BLaER1 treated with 17β-estradiol and CSF1 and Interleukin-3, amounts not matched to agents 10 nM and 100 nM (cell line): Measurements from ENCODE around the gene SLC35F4.

ENCODE experiments used
- H3K27ac ChIP-seq, 11 experiments: shearing (Covaris generic); formaldehyde crosslinking; 2 replicates each; pipeline ENCODE4 v1.8.1; 2022
- H3K27me3 ChIP-seq, 11 experiments: shearing (Covaris generic); formaldehyde crosslinking; 2 replicates each; pipeline ENCODE4 v1.8.1; 2022
- H3K36me3 ChIP-seq, 11 experiments: shearing (Covaris generic); formaldehyde crosslinking; 2 replicates each; pipeline ENCODE4 v1.8.1; 2022
- H3K4me1 ChIP-seq, 10 experiments: shearing (Covaris generic); formaldehyde crosslinking; 2 replicates each; pipeline ENCODE4 v1.8.1; 2022
- H3K4me2 ChIP-seq, 11 experiments: shearing (Covaris generic); formaldehyde crosslinking; 2 replicates each; pipeline ENCODE4 v1.8.1; 2022
- H3K4me3 ChIP-seq, 10 experiments: shearing (Covaris generic); formaldehyde crosslinking; 2 replicates each; pipeline ENCODE4 v1.8.1; 2022
- H3K9ac ChIP-seq, 11 experiments: shearing (Covaris generic); formaldehyde crosslinking; 2 replicates each; pipeline ENCODE4 v1.8.1; 2022
- H3K9me3 ChIP-seq, 11 experiments: shearing (Covaris generic); formaldehyde crosslinking; replicated peaks in 1 of 11; 2 replicates each; pipeline ENCODE4 v1.8.1; 2022
- H4K20me1 ChIP-seq, 11 experiments: shearing (Covaris generic); formaldehyde crosslinking; 2 replicates each; pipeline ENCODE4 v1.8.1; 2022
- Cebpa-rat ChIP-seq, 11 experiments: shearing (Covaris generic); IDR thresholded peaks; 2 replicates each; pipeline ENCODE4 v1.8.1; 2022

SLC35F4 gene

GRCh38 chr14:57583396-57583795 lies 282.5 kb downstream of the SLC35F4 start:
- H3K4me3 ChIP-seq = no peak overlapping the region
- no peak overlapping the region for H3K9ac ChIP-seq
- H3K9me3 ChIP-seq = peaks cover 0 to 13% (median 4%) of the 10 kb centered on the region in 11 experiments; a peak in 8 of 22 replicates
- H3K4me1 ChIP-seq = peaks cover 0 to 7% (median 2%) of the 10 kb centered on the region in 10 experiments; a peak in 7 of 20 replicates
- TF ChIP-seq Cebpa-rat (IDR thresholded peaks at IDR 0.05) = no peak
- no peak overlapping the region for H3K4me2 ChIP-seq
- H3K27me3 ChIP-seq = no peaks in the 10 kb centered on the region
- H4K20me1 ChIP-seq = no peaks in the 10 kb centered on the region
- no peak overlapping the region for H3K27ac ChIP-seq
- no peaks in the 10 kb centered on the region for H3K36me3 ChIP-seq

- no peak for TF ChIP-seq Cebpa-rat (IDR thresholded peaks at IDR 0.05)
These were observed 283.1 kb downstream of the SLC35F4 start for GRCh38 chr14:57582746-57583145.

GRCh38 chr14:57578801-57579200 lies 287.1 kb downstream of the SLC35F4 start:
- no peak for TF ChIP-seq Cebpa-rat (IDR thresholded peaks at IDR 0.05)
- H3K36me3 ChIP-seq = no peaks in the 10 kb centered on the region
- no peak overlapping the region for H3K9ac ChIP-seq
- H3K9me3 ChIP-seq = no peaks in the 10 kb centered on the region
- no peak overlapping the region for H3K4me3 ChIP-seq
- H3K4me2 ChIP-seq = peak overlapping the region in 4 of 11 experiments; percentile 15 to 55 (median 42); a peak in 3 of 22 replicates
- H3K4me1 ChIP-seq = peaks cover 0 to 10% (median 5%) of the 10 kb centered on the region in 10 experiments; a peak in 7 of 20 replicates
- no peak overlapping the region for H3K27ac ChIP-seq
- no peaks in the 10 kb centered on the region for H3K27me3 ChIP-seq
- H4K20me1 ChIP-seq = no peaks in the 10 kb centered on the region

More at GRCh38 chr14:57582746-57583145, 283.1 kb downstream of the SLC35F4 start:
- Histone ChIP-seq H3K4me2 (no peak overlapping the region), H3K36me3 (no peaks in the 10 kb centered on the region), H3K9me3 (peaks cover 0 to 13% (median 4%) of the 10 kb centered on the region in 11 experiments; a peak in 8 of 22 replicates), H4K20me1 (no peaks in the 10 kb centered on the region), H3K4me1 (peaks cover 0 to 10% (median 5%) of the 10 kb centered on the region in 10 experiments; a peak in 7 of 20 replicates), H3K27ac (no peak overlapping the region), H3K27me3 (no peaks in the 10 kb centered on the region), H3K4me3 (no peak overlapping the region), H3K9ac (no peak overlapping the region)

- Histone ChIP-seq H3K4me1 (peaks cover 0 to 10% (median 5%) of the 10 kb centered on the region in 10 experiments; a peak in 7 of 20 replicates), H3K27me3 (0 out of 22 replicates have a peak, but pooled peaks cover 0 to 2% (median 0%) of the 10 kb centered on the region in 11 experiments), H3K9me3 (no peaks in the 10 kb centered on the region), H3K9ac (no peak overlapping the region), H4K20me1 (no peaks in the 10 kb centered on the region), H3K4me2 (no peak overlapping the region), H3K27ac (no peak overlapping the region), H3K4me3 (no peak overlapping the region), H3K36me3 (no peaks in the 10 kb centered on the region)
- TF ChIP-seq Cebpa-rat (IDR thresholded peaks at IDR 0.05) = no peak
These were observed 289.4 kb downstream of the SLC35F4 start for GRCh38 chr14:57576498-57576897.

GRCh38 chr14:57575482-57575881 lies 290.4 kb downstream of the SLC35F4 start:
- H3K4me2 ChIP-seq = no peak overlapping the region
- no peaks in the 10 kb centered on the region for H4K20me1 ChIP-seq
- H3K27me3 ChIP-seq = 0 out of 22 replicates have a peak, but pooled peaks cover 0 to 4% (median 0%) of the 10 kb centered on the region in 11 experiments
- H3K36me3 ChIP-seq = no peaks in the 10 kb centered on the region
- H3K27ac ChIP-seq = no peak overlapping the region
- peaks cover 0 to 10% (median 5%) of the 10 kb centered on the region in 10 experiments; a peak in 7 of 20 replicates for H3K4me1 ChIP-seq
- no peaks in the 10 kb centered on the region for H3K9me3 ChIP-seq
- no peak overlapping the region for H3K9ac ChIP-seq
- no peak for TF ChIP-seq Cebpa-rat (IDR thresholded peaks at IDR 0.05)
- H3K4me3 ChIP-seq = no peak overlapping the region

GRCh38 chr14:57574617-57575288 lies 291.1 kb downstream of the SLC35F4 start:
- H3K27ac ChIP-seq = no peak overlapping the region
- H3K9ac ChIP-seq = no peak overlapping the region
- no peaks in the 10 kb centered on the region for H4K20me1 ChIP-seq
- H3K27me3 ChIP-seq = 0 out of 22 replicates have a peak, but pooled peaks cover 0 to 4% (median 0%) of the 10 kb centered on the region in 11 experiments
- no peaks in the 10 kb centered on the region for H3K36me3 ChIP-seq
- H3K9me3 ChIP-seq = no peaks in the 10 kb centered on the region
- no peak overlapping the region for H3K4me3 ChIP-seq
- H3K4me2 ChIP-seq = no peak overlapping the region
- no peak for TF ChIP-seq Cebpa-rat (IDR thresholded peaks at IDR 0.05)
- H3K4me1 ChIP-seq = peaks cover 0 to 10% (median 5%) of the 10 kb centered on the region in 10 experiments; a peak in 7 of 20 replicates

- H3K9me3 ChIP-seq = no peaks in the 10 kb centered on the region
- 0 out of 22 replicates have a peak, but pooled peaks cover 0 to 4% (median 0%) of the 10 kb centered on the region in 11 experiments for H3K27me3 ChIP-seq
- H3K4me2 ChIP-seq = no peak overlapping the region
- H3K4me3 ChIP-seq = no peak overlapping the region
- H3K4me1 ChIP-seq = peaks cover 0 to 2% (median under 1%) of the 10 kb centered on the region in 10 experiments; a peak in 6 of 20 replicates
- H3K9ac ChIP-seq = no peak overlapping the region
- no peaks in the 10 kb centered on the region for H4K20me1 ChIP-seq
- no peak for TF ChIP-seq Cebpa-rat (IDR thresholded peaks at IDR 0.05)
- no peak overlapping the region for H3K27ac ChIP-seq
- no peaks in the 10 kb centered on the region for H3K36me3 ChIP-seq
These were observed 292.7 kb downstream of the SLC35F4 start for GRCh38 chr14:57573173-57573572.

- no peak for TF ChIP-seq Cebpa-rat (IDR thresholded peaks at IDR 0.05)
- H3K9me3 ChIP-seq = no peaks in the 10 kb centered on the region
- H3K27me3 ChIP-seq = 0 out of 22 replicates have a peak, but pooled peaks cover 0 to 4% (median 0%) of the 10 kb centered on the region in 11 experiments
- no peak overlapping the region for H3K27ac ChIP-seq
- H3K36me3 ChIP-seq = no peaks in the 10 kb centered on the region
- H3K4me1 ChIP-seq = no peaks in the 10 kb centered on the region
- no peaks in the 10 kb centered on the region for H4K20me1 ChIP-seq
- H3K9ac ChIP-seq = no peak overlapping the region
- no peak overlapping the region for H3K4me3 ChIP-seq
- no peak overlapping the region for H3K4me2 ChIP-seq
These were observed 297.3 kb downstream of the SLC35F4 start for GRCh38 chr14:57568554-57568953.

- Histone ChIP-seq H3K4me3 (no peak overlapping the region), H3K27ac (no peak overlapping the region), H3K4me2 (no peak overlapping the region), H3K36me3 (no peaks in the 10 kb centered on the region), H3K9ac (no peak overlapping the region), H3K27me3 (0 out of 22 replicates have a peak, but pooled peaks cover 0 to 4% (median 0%) of the 10 kb centered on the region in 11 experiments), H3K9me3 (no peaks in the 10 kb centered on the region), H3K4me1 (no peaks in the 10 kb centered on the region), H4K20me1 (no peaks in the 10 kb centered on the region)
- no peak for TF ChIP-seq Cebpa-rat (IDR thresholded peaks at IDR 0.05)
These were observed 298.7 kb downstream of the SLC35F4 start for GRCh38 chr14:57567220-57567619.
